Urinary bladder (tissue), 4 donors: ENCODE data around the gene ACACA. TPM values are rescaled to one million over a fixed set of nuclear protein-coding genes. Genes with fewer than 3 reads are reported as not detected.

Source experiments
- DNase-seq: peaks from one replicate; pipeline ENCODE4 v3.0.0-alpha.2; 2015; ENCODE audit errors: extremely low spot score
- H3K27ac ChIP-seq: one replicate; pipeline ENCODE4 v1.5.1; 2013; ENCODE audit warnings: low read depth, mild to moderate bottlenecking, moderate library complexity
- H3K36me3 ChIP-seq: one replicate; pipeline ENCODE4 v1.6.1; 2013; ENCODE audit warnings: mild to moderate bottlenecking, moderate library complexity; ENCODE audit not compliant: insufficient read depth
- H3K4me1 ChIP-seq: one replicate; pipeline ENCODE4 v1.6.1; 2013; ENCODE audit warnings: mild to moderate bottlenecking, moderate library complexity; ENCODE audit not compliant: insufficient read depth
- H3K4me3 ChIP-seq: one replicate; pipeline ENCODE4 v1.5.1; 2013; ENCODE audit warnings: low read depth, low read length
- WGBS: extraction: QIAGEN DNeasy Blood & Tissue Kit; methylation state at CpG from one replicate; pipeline ENCODE4 v1.1.7; 2013; 5-methylcytosine and 5-hydroxymethylcytosine counted together
- polyA plus RNA-seq: library from polyadenylated mRNA; stranded (reverse); fragments of 200-250 nt; gene quantifications from one replicate; pipeline ENCODE4 v1.2.3, GENCODE V29; 2013
- total RNA-seq: library from RNA; depleted of rRNA; stranded (reverse); fragments of >200 nt; gene quantifications from one replicate; pipeline ENCODE4 v1.2.3, GENCODE V29; 2014
- donor health status: healthy with polysubstance abuse.
- donor health status: healthy.

Gene ACACA
- total and polyA plus RNA-seq, 2 donors: 31.7 to 70.6 TPM

- H3K4me1 ChIP-seq: no peaks in the 10 kb centered on the region
- no peak overlapping the region for H3K4me3 ChIP-seq
- WGBS: 96% methylated on average over 2 of the region's 2 CpGs
- peaks cover 1% of the 10 kb centered on the region for H3K36me3 ChIP-seq
- DNase-seq: no peak
- no peak overlapping the region for H3K27ac ChIP-seq
Observed at GRCh38 chr17:37121616-37122015, 285.0 kb downstream of the ACACA start.

DNA sequence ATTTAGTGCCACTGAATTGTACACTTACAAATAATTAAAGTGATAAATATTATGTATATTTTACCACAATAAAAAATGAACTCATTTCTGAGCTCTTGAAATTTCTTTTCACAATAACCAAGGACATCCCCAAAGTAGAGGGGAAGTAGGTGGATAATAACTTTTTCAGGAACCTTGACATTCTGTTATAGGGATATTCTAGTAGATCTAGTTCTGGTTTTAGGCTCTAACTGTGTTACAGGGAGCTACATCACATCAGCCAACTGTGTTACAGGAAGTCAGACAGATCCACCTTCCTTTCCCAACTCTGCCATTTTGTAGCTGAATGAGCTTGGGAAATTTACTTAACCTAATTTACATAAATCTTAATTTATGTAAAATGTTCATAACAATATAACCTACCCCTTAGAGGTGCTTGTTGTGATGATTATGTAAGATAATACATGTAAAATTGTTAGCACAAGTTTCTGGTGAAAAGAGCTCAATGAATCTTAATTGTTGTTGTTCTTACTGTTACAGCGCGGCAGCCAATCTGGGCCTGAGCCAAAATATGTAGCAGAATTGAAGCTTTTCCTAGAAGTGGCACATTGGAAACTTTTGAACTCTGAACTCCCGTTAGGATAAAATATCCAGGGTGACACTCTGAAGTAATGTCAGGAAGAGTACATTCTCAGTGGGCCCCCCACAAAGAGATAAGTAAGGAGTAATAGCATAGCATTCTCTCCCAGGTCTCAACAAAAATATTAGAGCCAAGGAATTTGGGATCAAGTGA is 288.1 kb downstream of the ACACA start:
- Histone ChIP-seq H3K36me3 (no peaks in the 10 kb centered on the region), H3K4me3 (no peak overlapping the region), H3K27ac (no peak overlapping the region), H3K4me1 (no peaks in the 10 kb centered on the region)
- DNase-seq: no peak
- 78% methylated on average over 3 of the region's 3 CpGs for WGBS

GRCh38 chr17:37117373-37118142 is 289.1 kb downstream of the ACACA start:
- 78% methylated on average over 7 of the region's 7 CpGs for WGBS
- no peak for DNase-seq
- H3K4me3 ChIP-seq: no peak overlapping the region
- H3K27ac ChIP-seq: no peak overlapping the region
- H3K4me1 ChIP-seq: no peaks in the 10 kb centered on the region
- no peaks in the 10 kb centered on the region for H3K36me3 ChIP-seq

GRCh38 chr17:37116671-37117185 is 289.9 kb downstream of the ACACA start:
- H3K27ac ChIP-seq: no peak overlapping the region
- 71% methylated on average over 7 of the region's 7 CpGs for WGBS
- no peak overlapping the region for H3K4me3 ChIP-seq
- no peaks in the 10 kb centered on the region for H3K4me1 ChIP-seq
- DNase-seq: no peak
- no peaks in the 10 kb centered on the region for H3K36me3 ChIP-seq

DNA sequence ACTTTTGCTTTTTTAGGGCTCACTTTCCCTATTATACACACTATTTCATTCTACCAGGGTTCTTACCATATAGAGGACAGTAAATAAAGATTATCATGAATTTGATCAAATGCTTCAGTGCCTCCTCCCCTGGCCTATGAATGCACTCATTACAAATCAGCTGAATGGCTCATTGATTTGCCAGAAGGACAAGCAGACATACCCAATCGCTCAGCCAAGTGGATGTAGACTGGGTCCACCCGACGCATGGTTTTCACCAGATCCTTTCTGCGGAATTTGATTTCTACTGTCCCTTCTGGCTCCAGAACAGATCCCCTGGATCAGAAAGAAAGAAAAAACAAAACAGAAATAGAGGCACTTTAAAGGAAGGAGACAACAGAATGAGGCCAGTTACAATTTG is 295.3 kb downstream of the ACACA start:
- Histone ChIP-seq H3K4me1 (no peaks in the 10 kb centered on the region), H3K4me3 (no peak overlapping the region), H3K27ac (no peak overlapping the region), H3K36me3 (peaks cover 2% of the 10 kb centered on the region)
- no peak for DNase-seq
- WGBS: 95% methylated on average over 4 of the region's 4 CpGs

DNA sequence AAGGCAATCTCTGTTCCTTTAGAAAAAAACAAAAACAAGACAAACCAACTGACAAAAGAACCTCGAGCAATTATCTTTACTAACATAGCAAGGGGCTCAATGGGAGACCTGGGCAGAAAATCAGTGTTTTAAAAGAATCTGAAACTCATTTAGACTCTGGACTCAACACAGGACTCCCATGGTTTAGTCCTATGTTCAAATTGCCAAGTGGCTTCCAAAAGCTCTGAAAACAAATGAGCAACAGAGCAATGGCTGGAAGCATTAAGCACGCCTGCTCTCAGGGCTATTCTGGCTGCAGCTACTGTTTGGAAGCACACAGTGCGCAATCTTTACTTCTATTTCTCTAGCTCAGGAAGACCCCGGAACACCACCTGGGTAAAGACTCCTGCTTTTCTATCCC is 295.9 kb downstream of the ACACA start:
- peaks cover 2% of the 10 kb centered on the region for H3K36me3 ChIP-seq
- no peak overlapping the region for H3K27ac ChIP-seq
- no peak overlapping the region for H3K4me3 ChIP-seq
- DNase-seq: no peak
- H3K4me1 ChIP-seq: no peaks in the 10 kb centered on the region
- WGBS: 93% methylated on average over 4 of the region's 4 CpGs

- Histone ChIP-seq H3K4me1 (no peaks in the 10 kb centered on the region), H3K27ac (no peak overlapping the region), H3K4me3 (no peak overlapping the region), H3K36me3 (peaks cover 2% of the 10 kb centered on the region)
- 81% methylated on average over 9 of the region's 9 CpGs for WGBS
- DNase-seq: no peak
Observed at GRCh38 chr17:37109731-37110710, 296.6 kb downstream of the ACACA start.

DNA sequence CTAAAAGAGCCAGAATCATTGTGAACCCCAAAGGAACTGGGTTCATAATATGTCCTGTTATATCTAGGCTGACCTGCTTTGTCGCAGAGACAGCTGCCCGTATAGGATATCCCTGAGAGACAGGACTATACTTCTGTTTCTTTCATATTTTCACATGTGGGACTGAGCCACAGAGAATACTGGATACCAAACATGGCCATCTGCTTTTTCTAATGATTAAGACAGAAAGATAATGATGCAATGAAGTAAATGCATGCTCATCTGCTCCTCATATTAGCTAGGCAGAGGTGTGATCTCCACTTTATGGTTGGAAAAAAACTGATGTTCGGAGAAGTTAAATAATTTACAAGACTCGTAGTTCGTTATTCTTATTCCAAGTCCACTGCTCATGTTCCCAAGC is 297.5 kb downstream of the ACACA start:
- no peak for DNase-seq
- WGBS: 94% methylated on average over 5 of the region's 5 CpGs
- H3K27ac ChIP-seq: no peak overlapping the region
- H3K36me3 ChIP-seq: peaks cover 2% of the 10 kb centered on the region
- H3K4me1 ChIP-seq: no peaks in the 10 kb centered on the region
- no peak overlapping the region for H3K4me3 ChIP-seq

- H3K36me3 ChIP-seq: peaks cover 2% of the 10 kb centered on the region
- H3K27ac ChIP-seq: no peak overlapping the region
- no peaks in the 10 kb centered on the region for H3K4me1 ChIP-seq
- H3K4me3 ChIP-seq: no peak overlapping the region
- no peak for DNase-seq
- WGBS: 72% methylated on average over 7 of the region's 7 CpGs
Observed at GRCh38 chr17:37107406-37108083, 299.1 kb downstream of the ACACA start.

DNA sequence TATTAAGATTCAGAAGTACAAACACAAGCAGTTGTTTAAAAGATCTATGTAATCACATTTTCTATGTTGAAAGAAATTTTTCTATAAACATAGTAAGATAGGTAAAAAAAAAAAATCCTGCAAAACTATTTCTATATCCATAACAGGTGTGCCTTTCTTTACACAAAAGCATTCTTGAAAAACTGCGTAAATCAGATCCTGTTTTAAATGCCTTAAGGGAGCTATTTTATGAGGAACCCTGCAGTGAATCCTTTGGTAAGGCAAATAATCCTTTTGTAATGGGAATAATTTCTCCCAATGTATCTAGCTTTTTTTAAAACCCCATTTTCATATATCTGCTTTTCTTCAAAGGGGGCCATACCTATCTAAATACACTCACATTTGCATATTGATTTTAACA is 300.6 kb downstream of the ACACA start:
- no peak for DNase-seq
- H3K4me3 ChIP-seq: no peak overlapping the region
- peaks cover 2% of the 10 kb centered on the region for H3K36me3 ChIP-seq
- no peaks in the 10 kb centered on the region for H3K4me1 ChIP-seq
- no peak overlapping the region for H3K27ac ChIP-seq
- 93% methylated on average over 1 of the region's 1 CpG for WGBS

DNA sequence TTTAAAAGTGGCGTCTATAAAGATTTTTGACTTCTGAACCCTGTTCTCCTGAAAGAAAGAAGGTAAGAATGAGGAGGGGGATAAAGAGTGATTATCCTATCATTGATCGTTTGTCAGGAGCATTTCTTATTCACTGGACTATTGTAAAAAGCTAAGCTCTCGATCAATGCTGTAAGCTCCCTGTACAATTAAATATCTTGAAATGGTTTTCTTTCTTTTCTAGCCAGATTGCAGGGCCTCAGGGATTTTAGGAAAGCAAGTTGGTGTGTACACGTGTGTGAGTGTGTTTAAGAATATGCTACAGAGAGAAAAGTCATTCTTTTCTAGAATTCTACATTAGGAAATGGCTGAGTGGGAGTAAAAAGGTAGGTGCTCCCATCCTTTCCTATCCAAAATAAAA is 303.4 kb downstream of the ACACA start:
- Histone ChIP-seq H3K27ac (no peak overlapping the region), H3K36me3 (no peaks in the 10 kb centered on the region), H3K4me3 (no peak overlapping the region), H3K4me1 (no peaks in the 10 kb centered on the region)
- no peak for DNase-seq
- WGBS: 92% methylated on average over 4 of the region's 4 CpGs

DNA sequence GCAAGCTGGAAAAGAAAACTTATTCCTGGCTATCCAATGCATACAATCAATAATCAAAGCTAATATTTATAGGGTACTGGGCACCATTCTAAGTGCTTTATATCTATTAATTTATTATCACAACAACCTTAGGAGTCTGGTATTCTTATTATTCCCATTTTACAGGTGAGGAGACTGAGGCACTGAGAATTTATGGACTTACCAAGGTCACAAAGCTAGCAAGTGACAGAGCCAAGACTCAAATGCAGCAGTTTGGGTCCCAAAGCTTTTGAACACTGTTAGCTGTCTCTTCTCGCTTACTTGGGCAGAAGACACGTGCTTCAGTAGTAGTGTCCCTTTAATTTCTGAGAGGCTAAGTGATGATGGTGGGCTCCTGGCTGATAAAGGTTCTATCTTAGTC is 305.3 kb downstream of the ACACA start:
- 98% methylated on average over 2 of the region's 2 CpGs for WGBS
- DNase-seq: no peak
- no peak overlapping the region for H3K4me3 ChIP-seq
- no peak overlapping the region for H3K27ac ChIP-seq
- no peaks in the 10 kb centered on the region for H3K4me1 ChIP-seq
- H3K36me3 ChIP-seq: no peaks in the 10 kb centered on the region

DNA sequence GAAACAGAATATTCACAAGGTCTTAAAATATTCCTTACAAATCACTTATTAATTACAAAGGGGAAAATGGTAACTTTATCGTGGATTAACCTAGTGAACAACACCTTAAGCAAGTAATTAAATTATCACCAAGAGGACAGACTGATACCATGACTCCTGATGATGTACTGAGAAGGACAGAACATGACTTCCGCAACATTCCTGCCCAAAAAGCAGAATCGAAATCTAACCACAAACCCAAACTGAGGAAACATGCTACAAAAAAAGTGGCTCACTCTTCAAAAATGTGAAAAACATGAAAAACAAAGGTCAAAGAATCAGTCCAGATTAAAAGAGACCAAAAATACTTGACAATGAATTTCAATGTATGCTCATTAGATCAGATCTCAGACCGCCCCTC is 306.4 kb downstream of the ACACA start:
- no peak overlapping the region for H3K27ac ChIP-seq
- DNase-seq: no peak
- H3K4me1 ChIP-seq: no peaks in the 10 kb centered on the region
- H3K4me3 ChIP-seq: no peak overlapping the region
- WGBS: 92% methylated on average over 4 of the region's 4 CpGs
- H3K36me3 ChIP-seq: no peaks in the 10 kb centered on the region
